Gastrocnemius medialis (tissue), 4 donors: ENCODE measurements around the gene ACTR6.

ENCODE experiments used
- POLR2A ChIP-seq, 2 donors: fragments of 450-650 bp; IDR thresholded peaks; one replicate each; pipeline ENCODE4 v1.6.1; 2017; ENCODE audit warnings: antibody characterized with exemption in 2 of 2, mild to moderate bottlenecking in 2 of 2, moderate library complexity in 2 of 2
- TF ChIP-seq, protein P1 (sequence below), 5 experiments: fragments of 450-650 bp in 3 of 5; fragments of 200-600 bp in 2 of 5; sonication (generic) in 2 of 5; IDR thresholded peaks in 4 of 5; conservative IDR thresholded peaks in 1 of 5; 1 replicate in 4 of 5; 2 replicates in 1 of 5; pipeline ENCODE4 v1.5.1; 2016 to 2019; ENCODE audit warnings: antibody characterized with exemption in 5 of 5, mild to moderate bottlenecking in 3 of 5, moderate library complexity in 3 of 5

GRCh38 chr12:100265732-100266584, 65.3 kb downstream of the ACTR6 start:
- TF ChIP-seq POLR2A (IDR thresholded peaks at IDR 0.05): no peak
- TF ChIP-seq, protein P1, sequence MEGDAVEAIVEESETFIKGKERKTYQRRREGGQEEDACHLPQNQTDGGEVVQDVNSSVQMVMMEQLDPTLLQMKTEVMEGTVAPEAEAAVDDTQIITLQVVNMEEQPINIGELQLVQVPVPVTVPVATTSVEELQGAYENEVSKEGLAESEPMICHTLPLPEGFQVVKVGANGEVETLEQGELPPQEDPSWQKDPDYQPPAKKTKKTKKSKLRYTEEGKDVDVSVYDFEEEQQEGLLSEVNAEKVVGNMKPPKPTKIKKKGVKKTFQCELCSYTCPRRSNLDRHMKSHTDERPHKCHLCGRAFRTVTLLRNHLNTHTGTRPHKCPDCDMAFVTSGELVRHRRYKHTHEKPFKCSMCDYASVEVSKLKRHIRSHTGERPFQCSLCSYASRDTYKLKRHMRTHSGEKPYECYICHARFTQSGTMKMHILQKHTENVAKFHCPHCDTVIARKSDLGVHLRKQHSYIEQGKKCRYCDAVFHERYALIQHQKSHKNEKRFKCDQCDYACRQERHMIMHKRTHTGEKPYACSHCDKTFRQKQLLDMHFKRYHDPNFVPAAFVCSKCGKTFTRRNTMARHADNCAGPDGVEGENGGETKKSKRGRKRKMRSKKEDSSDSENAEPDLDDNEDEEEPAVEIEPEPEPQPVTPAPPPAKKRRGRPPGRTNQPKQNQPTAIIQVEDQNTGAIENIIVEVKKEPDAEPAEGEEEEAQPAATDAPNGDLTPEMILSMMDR (IDR thresholded peaks at IDR 0.05 in 4 of 5, conservative IDR thresholded peaks at IDR 0.05 in 1 of 5): no peak
